Keratinocyte (primary cell): Measurements from ENCODE around the gene LEAP2. TPM values are rescaled to one million over a fixed set of nuclear protein-coding genes. Genes with fewer than 3 reads are reported as not detected.

Source experiments
- DNase-seq: peaks from one replicate; pipeline ENCODE4 v3.0.0-alpha.2; 2011; ENCODE audit warnings: low read depth, missing footprints, low spot score
- FAIRE-seq: peaks from 2 replicates; lab custom pipeline; 2011; peaks lifted over from hg19 to GRCh38; lab: Jason Lieb, UNC
- H2AFZ ChIP-seq: 2 replicates; pipeline ENCODE4 v1.6.0; 2012; ENCODE audit warnings: low read length, control low read depth, inconsistent platforms; ENCODE audit not compliant: control insufficient read depth
- H3K27ac ChIP-seq: 2 replicates; pipeline ENCODE4 v1.5.1; 2011; ENCODE audit warnings: low read length; ENCODE audit not compliant: control insufficient read depth, insufficient read depth
- H3K27me3 ChIP-seq: 3 replicates; pipeline ENCODE4 v1.6.0; 2011; ENCODE audit warnings: low read length; ENCODE audit not compliant: control insufficient read depth, insufficient read depth; ENCODE audit errors: extremely low read depth
- H3K36me3 ChIP-seq, 2 experiments: 2 replicates in 1 of 2; 3 replicates in 1 of 2; pipeline ENCODE4 v1.5.1; 2011; ENCODE audit warnings: low read length in 2 of 2, mild to moderate bottlenecking in 1 of 2; ENCODE audit not compliant: control insufficient read depth in 2 of 2, insufficient read depth in 2 of 2; ENCODE audit errors: extremely low read depth in 1 of 2
- H3K4me1 ChIP-seq: 3 replicates; pipeline ENCODE4 v1.5.1; 2011; ENCODE audit warnings: low read length; ENCODE audit not compliant: control insufficient read depth, insufficient read depth; ENCODE audit errors: extremely low read depth
- H3K4me2 ChIP-seq: 3 replicates; pipeline ENCODE4 v1.6.0; 2011; ENCODE audit warnings: low read depth, low read length; ENCODE audit not compliant: control insufficient read depth, insufficient read depth; ENCODE audit errors: extremely low read depth
- H3K4me3 ChIP-seq, 3 experiments: fragments of 200-600 bp in 1 of 3; sonication (generic) in 1 of 3; 2 replicates in 2 of 3; 3 replicates in 1 of 3; pipeline ENCODE4 v1.5.1; 2011 to 2016; ENCODE audit warnings: low read length in 3 of 3, mild to moderate bottlenecking in 3 of 3, control low read depth in 2 of 3, inconsistent platforms in 1 of 3, low read depth in 1 of 3, mixed read lengths in 1 of 3, mixed run types in 1 of 3, moderate library complexity in 1 of 3; ENCODE audit not compliant: control insufficient read depth in 2 of 3, insufficient read depth in 2 of 3; ENCODE audit errors: extremely low read depth in 1 of 3
- H3K79me2 ChIP-seq: 2 replicates; pipeline ENCODE4 v1.6.0; 2012; ENCODE audit warnings: low read length; ENCODE audit not compliant: control insufficient read depth, insufficient read depth
- H3K9ac ChIP-seq: 3 replicates; pipeline ENCODE4 v1.6.0; 2011; ENCODE audit warnings: low read length; ENCODE audit not compliant: control insufficient read depth, insufficient read depth; ENCODE audit errors: extremely low read depth
- H3K9me1 ChIP-seq: 3 replicates; pipeline ENCODE4 v1.6.0; 2011; ENCODE audit warnings: low read length; ENCODE audit not compliant: control insufficient read depth, insufficient read depth; ENCODE audit errors: extremely low read depth
- H3K9me3 ChIP-seq: 2 replicates; pipeline ENCODE4 v1.5.1; 2012; ENCODE audit warnings: low read depth, low read length; ENCODE audit not compliant: control insufficient read depth
- H4K20me1 ChIP-seq: 3 replicates; pipeline ENCODE4 v1.6.0; 2011; ENCODE audit warnings: low read length; ENCODE audit not compliant: control insufficient read depth, insufficient read depth; ENCODE audit errors: extremely low read depth
- CTCF ChIP-seq, 3 experiments: IDR thresholded peaks in 1 of 3; conservative IDR thresholded peaks in 1 of 3; optimal IDR thresholded peaks in 1 of 3; 2 replicates in 2 of 3; 3 replicates in 1 of 3; pipeline versions ENCODE3 to v1.5.1; 2011; ENCODE audit warnings: low read length in 3 of 3, mild to moderate bottlenecking in 3 of 3, moderate library complexity in 2 of 3, control low read depth in 1 of 3, inconsistent platforms in 1 of 3; ENCODE audit not compliant: insufficient read depth in 2 of 3; ENCODE audit errors: extremely low read depth in 1 of 3
- EZH2 ChIP-seq: IDR thresholded peaks from one replicate; pipeline ENCODE4 v1.6.1; 2012; ENCODE audit warnings: inconsistent platforms, mild to moderate bottlenecking, low read length, moderate library complexity
- dilution Hi-C: fragments of 300-500 bp; cut with MboI; formaldehyde crosslinking; loops from one replicate; pipeline ENCODE4 v1.7.0; 2020; ENCODE audit warnings: low sequenced_read_pairs; ENCODE audit not compliant: extremely low pct_ligation_motif_present
- polyA plus RNA-seq, 5 experiments: library from polyadenylated mRNA; depleted of rRNA in 3 of 5; stranded (reverse) in 3 of 5; stranded (forward) in 1 of 5; unstranded in 1 of 5; fragments of >200 nt; gene quantifications; 1 replicate in 1 of 5; 2 replicates in 3 of 5; 3 replicates in 1 of 5; pipeline versions ENCODE4 v1.2.1 to v1.2.3, GENCODE V29; 2011 to 2012; ENCODE audit warnings: missing spikeins in 2 of 5, low read depth in 1 of 5, low replicate concordance in 1 of 5

Gene LEAP2
- polyA plus RNA-seq, 1 donor (not counting 4 experiments of a cell fraction or from before 2014, with no cell fraction given): 1.2 TPM

GRCh38 chr5:132876020-132876759 is 2.7 kb downstream of the LEAP2 start:
- dilution Hi-C loops: no loop called here
- H3K4me3 ChIP-seq: no peak overlapping the region
- no peak for TF ChIP-seq EZH2
- TF ChIP-seq CTCF (optimal IDR thresholded peaks at IDR 0.05 in 1 of 3, IDR thresholded peaks at IDR 0.05 in 1 of 3, conservative IDR thresholded peaks at IDR 0.05 in 1 of 3; ENCODE audit: extremely low read depth in 1 of 3, insufficient read depth in 2 of 3, low read length in 3 of 3): no peak

GRCh38 chr5:132877466-132877865 is 4.0 kb downstream of the LEAP2 start:
- no peak overlapping the region for H3K9ac ChIP-seq
- no peak for FAIRE-seq
- no peaks in the 10 kb centered on the region for H3K9me3 ChIP-seq
- no peaks in the 10 kb centered on the region for H3K4me1 ChIP-seq
- no peaks in the 10 kb centered on the region for H3K27me3 ChIP-seq
- no peak overlapping the region for H2AFZ ChIP-seq
- H3K36me3 ChIP-seq: peaks cover 11 to 23% of the 10 kb centered on the region in 2 experiments
- dilution Hi-C loops: no loop called here
- no peaks in the 10 kb centered on the region for H3K9me1 ChIP-seq
- H3K79me2 ChIP-seq: no peaks in the 10 kb centered on the region
- no peak overlapping the region for H3K4me3 ChIP-seq
- TF ChIP-seq EZH2 (no peak), CTCF (optimal IDR thresholded peaks at IDR 0.05 in 1 of 3, IDR thresholded peaks at IDR 0.05 in 1 of 3, conservative IDR thresholded peaks at IDR 0.05 in 1 of 3; ENCODE audit: extremely low read depth in 1 of 3, insufficient read depth in 2 of 3, low read length in 3 of 3) (no peak)
- no peak overlapping the region for H3K4me2 ChIP-seq
- DNase-seq: no peak
- no peak overlapping the region for H3K27ac ChIP-seq
- no peaks in the 10 kb centered on the region for H4K20me1 ChIP-seq

More at GRCh38 chr5:132876020-132876759, 2.7 kb downstream of the LEAP2 start:
- Histone ChIP-seq H3K4me2 (no peak overlapping the region), H3K9ac (no peak overlapping the region), H3K27me3 (no peaks in the 10 kb centered on the region), H3K9me3 (no peaks in the 10 kb centered on the region), H2AFZ (no peak overlapping the region), H3K79me2 (no peaks in the 10 kb centered on the region), H3K36me3 (peaks cover 14 to 22% of the 10 kb centered on the region in 2 experiments), H3K9me1 (no peaks in the 10 kb centered on the region), H3K4me1 (no peaks in the 10 kb centered on the region), H4K20me1 (no peaks in the 10 kb centered on the region), H3K27ac (no peak overlapping the region)
- FAIRE-seq (no peak), DNase-seq (no peak)
